NCI-H2171 treated with DMSO at 0.1 percent for 48 hours (cell line): ENCODE results near the gene MTG1.

Experiments used
- DNase-seq: peaks from one replicate; lab custom pipeline; 2025; lab: John Stamatoyannopoulos, UW

MTG1 gene

GRCh38 chr10:133452453-133452852, 58.5 kb downstream of the MTG1 start:
- DNase-seq = no peak

- DNase-seq = no peak
Observed at GRCh38 chr10:133453516-133454203, 59.7 kb downstream of the MTG1 start, which contains the start of gene SCART1. Gene SCART1, plus strand, starts transcription at chr10:133453945. Its CDS starts 53 bp downstream, at chr10:133453998.

DNA sequence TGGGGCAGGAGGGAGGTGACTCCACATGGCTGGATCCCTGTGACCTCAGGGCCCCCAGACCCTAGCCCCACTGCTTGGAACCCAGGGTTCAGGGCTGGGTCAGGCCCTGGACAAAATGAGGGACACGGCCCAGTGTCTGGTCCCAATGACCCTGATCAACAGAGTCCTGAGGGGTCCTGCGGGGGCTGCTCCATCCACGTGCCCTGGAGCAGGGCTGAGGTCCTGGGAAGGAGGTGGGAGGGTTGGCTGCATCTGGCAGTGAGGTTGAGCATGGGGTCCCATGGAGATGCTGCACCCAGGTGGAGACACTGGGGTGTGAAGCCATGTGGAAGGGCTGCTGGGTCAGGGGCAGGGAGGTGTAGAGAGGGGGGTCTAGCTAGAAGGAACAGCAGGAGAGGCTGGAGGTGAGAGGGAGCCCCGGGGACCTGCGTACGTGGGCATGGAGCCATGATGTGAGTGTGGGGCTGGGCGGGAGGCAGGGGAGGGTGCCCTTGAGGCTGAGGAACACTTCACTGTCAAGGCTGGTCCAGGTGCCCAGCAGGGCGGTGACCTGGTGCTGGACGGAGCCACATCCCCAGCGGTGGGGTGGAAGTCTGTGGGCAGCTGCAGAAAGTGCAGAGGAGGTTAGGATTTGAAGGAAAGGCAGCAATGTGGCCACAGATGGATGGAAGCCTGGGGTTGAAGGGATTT, 60.4 kb downstream of the MTG1 start:
- DNase-seq = no peak

- no peak for DNase-seq
Observed at GRCh38 chr10:133455196-133455595, 61.2 kb downstream of the MTG1 start.

DNA sequence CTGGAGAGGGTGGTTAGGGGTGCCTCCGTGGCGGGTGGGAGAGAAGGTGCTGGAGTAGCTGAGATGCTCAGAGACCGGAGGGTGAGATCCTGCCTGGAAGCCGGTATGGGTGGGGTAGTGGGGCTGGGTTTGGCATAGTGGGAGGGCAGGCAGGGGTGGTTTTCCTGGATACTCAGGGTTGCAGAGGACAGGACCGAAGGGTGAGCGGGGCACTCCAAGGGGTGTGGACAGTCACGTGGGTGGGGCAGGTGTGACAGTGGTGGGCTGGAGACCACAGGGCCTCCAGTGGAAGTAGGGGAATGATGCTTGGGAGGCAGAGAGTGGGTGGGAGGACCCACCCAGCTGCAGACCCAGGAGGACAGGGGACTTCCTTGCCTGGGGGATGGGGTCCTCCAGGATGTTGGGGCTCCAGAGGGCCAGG, 61.7 kb downstream of the MTG1 start:
- DNase-seq = no peak

DNA sequence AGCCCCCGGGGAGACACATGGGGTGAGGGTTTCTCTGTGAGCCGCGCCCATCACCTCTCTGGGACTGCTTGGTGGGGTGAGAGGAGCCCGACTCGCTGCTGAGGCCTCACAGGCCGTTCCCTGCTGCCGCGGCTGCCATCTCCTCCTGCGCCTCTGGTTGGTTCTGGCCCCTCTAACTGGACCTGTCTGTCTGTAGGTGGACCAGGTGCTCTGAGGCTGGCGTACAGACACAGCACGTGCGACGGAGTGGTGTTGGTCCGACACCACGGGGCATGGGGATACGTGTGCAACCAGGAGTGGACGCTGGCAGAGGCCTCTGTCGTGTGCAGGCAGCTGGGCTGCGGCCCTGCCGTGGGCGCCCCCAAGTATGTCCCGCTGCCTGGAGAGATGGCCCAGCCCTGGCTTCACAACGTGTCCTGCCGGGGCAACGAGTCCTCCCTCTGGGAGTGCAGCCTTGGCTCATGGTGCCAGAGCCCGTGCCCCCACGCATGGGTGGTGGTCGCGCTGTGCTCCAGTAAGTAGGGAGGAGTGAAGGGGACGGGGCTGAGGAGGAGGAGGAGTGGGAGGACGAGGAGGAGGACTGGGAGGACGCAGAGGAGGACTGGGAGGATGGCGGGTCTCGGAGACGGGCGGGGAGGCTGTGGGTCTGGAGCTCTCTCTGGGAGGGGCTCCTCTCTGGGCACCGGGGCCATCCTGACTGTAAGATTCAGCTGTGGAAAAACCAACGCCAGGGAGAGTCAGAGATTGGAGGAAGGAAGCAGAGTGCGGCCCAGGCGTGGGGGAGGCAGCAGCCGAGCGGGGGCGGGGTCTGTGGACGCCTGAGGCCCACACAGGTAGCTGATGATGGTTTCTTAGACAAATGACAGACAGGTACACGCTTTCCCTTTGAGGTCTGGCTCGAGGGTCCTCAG, 62.3 kb downstream of the MTG1 start:
- no peak for DNase-seq

GRCh38 chr10:133457100-133457841, 63.3 kb downstream of the MTG1 start:
- DNase-seq = no peak

GRCh38 chr10:133458021-133458709, 64.2 kb downstream of the MTG1 start:
- no peak for DNase-seq

DNA sequence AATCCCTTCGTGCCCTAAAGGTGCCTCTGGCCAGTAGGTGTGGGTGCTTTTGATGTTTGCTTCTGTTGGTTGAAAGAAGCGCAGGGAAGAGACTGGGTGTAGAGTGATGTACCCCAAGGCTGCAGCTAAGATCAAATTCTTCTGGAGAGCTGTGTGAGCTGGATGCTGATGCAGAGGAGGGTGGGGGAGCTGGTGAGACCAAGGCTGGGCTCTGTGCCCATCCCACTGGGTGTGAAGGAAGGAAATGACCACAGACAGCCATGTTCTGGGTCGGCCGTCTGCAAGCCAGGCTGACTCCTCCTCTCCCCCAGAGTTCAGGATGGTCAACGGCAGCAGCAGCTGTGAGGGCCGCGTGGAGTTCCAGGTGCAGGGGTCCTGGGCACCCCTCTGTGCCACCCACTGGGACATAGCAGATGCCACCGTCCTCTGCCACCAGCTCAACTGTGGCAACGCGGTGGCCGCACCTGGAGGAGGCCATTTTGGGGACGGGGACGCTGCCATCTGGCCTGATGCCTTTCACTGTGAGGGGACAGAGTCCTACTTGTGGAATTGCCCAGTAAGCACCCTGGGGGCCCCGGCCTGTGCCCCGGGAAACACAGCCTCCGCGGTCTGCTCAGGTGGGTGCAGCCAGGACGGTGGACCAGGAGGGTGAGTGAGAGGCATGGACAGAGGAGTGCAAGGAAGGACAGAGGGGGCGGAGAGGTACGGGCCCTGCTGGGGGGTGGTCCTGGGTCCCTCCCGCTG, 64.9 kb downstream of the MTG1 start:
- DNase-seq = no peak

DNA sequence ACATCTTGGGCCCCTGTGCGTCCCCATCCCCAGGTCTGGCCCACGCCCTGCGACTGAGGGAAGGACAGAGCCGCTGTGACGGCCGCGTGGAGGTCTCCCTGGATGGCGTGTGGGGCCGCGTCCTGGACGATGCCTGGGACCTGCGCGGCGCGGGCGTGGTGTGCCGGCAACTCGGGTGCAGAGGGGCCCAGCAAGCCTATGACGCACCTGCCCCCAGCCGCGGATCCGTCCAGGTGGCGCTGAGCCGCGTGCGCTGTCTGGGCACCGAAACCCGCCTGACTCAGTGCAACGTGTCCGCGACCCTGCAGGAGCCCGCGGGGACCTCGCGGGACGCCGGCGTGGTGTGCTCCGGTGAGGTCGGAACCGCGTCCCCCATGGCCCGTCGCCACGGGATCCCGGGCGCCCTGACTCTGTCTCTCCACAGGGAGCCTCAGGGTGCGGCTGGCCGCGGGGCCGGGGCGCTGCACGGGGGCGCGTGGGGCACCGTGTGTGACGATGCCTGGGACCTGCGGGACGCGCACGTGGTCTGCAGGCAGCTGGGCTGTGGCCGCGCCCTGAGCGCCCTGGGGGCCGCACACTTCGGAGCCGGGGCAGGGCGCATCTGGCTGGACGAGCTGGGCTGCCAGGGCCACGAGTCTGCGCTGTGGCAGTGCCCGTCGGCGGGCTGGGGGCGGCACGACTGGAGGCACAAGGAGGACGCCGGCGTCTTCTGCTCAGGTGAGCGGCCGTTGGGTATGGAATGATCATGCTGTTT, 65.7 kb downstream of the MTG1 start:
- no peak for DNase-seq

DNA sequence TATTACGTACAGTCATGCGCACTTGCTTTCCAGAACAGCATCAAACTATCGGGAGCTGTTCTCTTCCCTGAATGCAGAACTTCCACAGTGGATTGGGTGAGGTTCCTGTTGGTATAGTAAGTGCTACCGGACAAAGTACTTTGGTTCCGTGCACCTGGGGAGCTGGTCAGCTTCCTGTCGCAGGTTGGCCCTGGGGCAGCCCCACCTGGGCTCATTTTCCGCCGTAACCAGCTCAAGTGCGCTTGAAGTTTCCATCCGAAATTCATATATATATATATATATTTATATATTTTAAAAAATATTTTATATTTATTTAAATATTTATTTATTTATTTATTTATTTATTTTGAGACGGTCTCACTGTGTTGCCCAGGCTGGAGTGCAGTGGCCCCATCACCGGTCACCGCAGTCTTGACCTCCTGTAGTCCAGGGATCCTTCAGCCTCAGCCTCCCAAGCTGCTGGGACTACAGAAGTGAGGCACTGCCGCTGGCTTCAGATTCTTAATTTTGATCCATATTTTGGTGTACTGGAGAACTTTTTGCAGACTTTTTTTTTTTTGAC, 66.3 kb downstream of the MTG1 start:
- DNase-seq = no peak

DNA sequence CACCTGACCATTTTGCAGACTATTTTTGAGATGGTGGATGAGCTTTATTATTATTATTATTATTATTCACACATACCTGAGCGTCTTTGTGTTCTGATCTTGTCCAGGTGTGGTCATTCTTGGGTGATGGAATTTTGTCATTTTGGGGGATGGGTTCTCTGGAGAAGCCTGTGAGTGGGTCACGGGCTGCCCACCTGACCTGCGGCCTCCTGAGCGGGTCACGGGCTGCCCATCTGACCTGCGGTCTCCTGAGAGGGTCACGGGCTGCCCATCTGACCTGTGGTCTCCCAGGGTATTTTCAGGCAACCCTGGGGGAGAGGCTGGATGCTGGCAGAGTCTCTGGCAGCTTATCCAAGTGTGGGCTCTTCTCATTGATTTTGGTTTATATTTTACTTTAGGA, 67.1 kb downstream of the MTG1 start:
- no peak for DNase-seq

DNA sequence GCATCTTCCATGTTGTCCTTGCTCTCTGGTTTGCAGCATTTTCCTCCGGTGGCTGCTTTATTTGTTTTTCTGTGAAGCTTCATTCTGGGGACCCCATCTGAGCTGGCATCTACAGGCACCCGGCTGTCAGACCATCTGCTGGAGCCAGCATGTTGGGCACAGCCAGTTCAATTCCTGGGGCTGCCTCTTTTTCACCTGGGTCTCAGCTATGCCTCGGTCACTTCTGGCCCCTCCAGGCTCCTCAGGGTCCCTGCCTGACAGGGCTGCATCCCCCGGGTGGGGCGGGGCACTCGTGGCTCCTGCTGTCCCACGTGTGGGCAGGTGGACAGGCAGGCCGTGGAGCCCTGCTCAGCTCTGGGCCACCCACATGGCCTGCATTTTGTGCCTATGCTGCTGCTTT, 67.9 kb downstream of the MTG1 start:
- no peak for DNase-seq

GRCh38 chr10:133462512-133463305, 68.8 kb downstream of the MTG1 start:
- DNase-seq = no peak

DNA sequence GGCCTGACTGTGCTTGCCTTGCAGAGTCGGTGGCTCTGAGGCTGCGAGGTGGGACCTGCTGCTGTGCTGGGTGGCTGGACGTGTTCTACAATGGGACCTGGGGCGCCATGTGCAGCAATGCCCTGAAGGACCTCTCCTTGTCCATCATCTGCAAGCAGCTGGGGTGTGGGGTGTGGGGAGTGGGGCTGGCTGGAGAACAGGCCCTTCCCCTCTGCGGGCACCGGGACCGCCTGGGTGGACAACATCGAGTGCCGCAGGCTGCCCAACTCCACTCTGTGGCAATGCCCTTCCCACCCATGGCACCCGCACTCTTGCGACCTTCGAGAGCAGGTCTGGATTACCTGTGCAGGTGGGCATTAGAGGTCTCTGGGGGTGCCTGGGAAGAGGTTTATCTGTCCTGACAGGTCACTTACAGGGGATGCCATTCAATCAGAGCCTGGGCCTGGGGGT, 70.7 kb downstream of the MTG1 start:
- DNase-seq = no peak

GRCh38 chr10:133465191-133465949, 71.4 kb downstream of the MTG1 start:
- DNase-seq = no peak

- DNase-seq = no peak
Observed at GRCh38 chr10:133465950-133466474, 72.1 kb downstream of the MTG1 start.
